SK-N-SH (cell line): ENCODE measurements around the gene PRICKLE2. TPM values are rescaled to one million over a fixed set of nuclear protein-coding genes. Genes with fewer than 3 reads are reported as not detected.

Experiments used
- CTCF ChIA-PET: fragments of 300-600, 350-600 bp; formaldehyde crosslinking; extraction: SDS; loops from one replicate; lab custom pipeline; 2021; lab: Yijun Ruan, JAX
- POLR2A ChIA-PET: fragments of 350-600 bp; sonication (Branson Sonifier 250); formaldehyde crosslinking; extraction: SDS; loops from one replicate; lab custom pipeline; 2020; ENCODE audit warnings: antibody characterized with exemption, inconsistent platforms; lab: Yijun Ruan, JAX
- DNase-seq: peaks from one replicate; pipeline ENCODE4 v3.0.0; 2012
- H2AFZ ChIP-seq: fragments of 200-600 bp; sonication (generic); 2 replicates; pipeline ENCODE4 v1.8.1; 2016; ENCODE audit warnings: antibody characterized with exemption, mild to moderate bottlenecking, low read depth
- H3F3A ChIP-seq: fragments of 200-600 bp; sonication (generic); replicated peaks from 2 replicates; pipeline ENCODE3; 2016; ENCODE audit warnings: antibody characterized with exemption, mild to moderate bottlenecking; ENCODE audit not compliant: insufficient read depth
- H3K27ac ChIP-seq, 2 experiments: fragments of 200-500 bp in 1 of 2; fragments of 200-600 bp in 1 of 2; sonication (Bioruptor generic) in 1 of 2; sonication (generic), shearing (Covaris generic) in 1 of 2; 2 replicates each; pipeline versions ENCODE4 v1.5.1 to v1.6.1; 2014 to 2016; ENCODE audit warnings: low read depth in 2 of 2, inconsistent platforms in 1 of 2, low read length in 1 of 2, mild to moderate bottlenecking in 1 of 2, mixed read lengths in 1 of 2
- H3K27me3 ChIP-seq: fragments of 200-600 bp; sonication (generic), shearing (Covaris generic); 2 replicates; pipeline ENCODE4 v1.6.1; 2016; ENCODE audit warnings: mixed run types; ENCODE audit not compliant: insufficient read depth
- H3K36me3 ChIP-seq, 2 experiments: fragments of 200-500 bp in 1 of 2; fragments of 200-600 bp in 1 of 2; sonication (Bioruptor generic) in 1 of 2; sonication (generic) in 1 of 2; replicated peaks in 1 of 2; 2 replicates each; pipeline versions ENCODE3 to v1.5.1; 2014 to 2016; ENCODE audit warnings: low read length in 1 of 2, mild to moderate bottlenecking in 1 of 2; ENCODE audit not compliant: insufficient read depth in 2 of 2, control insufficient read depth in 1 of 2
- H3K4me1 ChIP-seq, 2 experiments: fragments of 200-500 bp in 1 of 2; fragments of 200-600 bp in 1 of 2; sonication (Bioruptor generic) in 1 of 2; sonication (generic), shearing (Covaris generic) in 1 of 2; 2 replicates each; pipeline versions ENCODE4 v1.5.1 to v1.6.1; 2014 to 2016; ENCODE audit warnings: low read depth in 1 of 2, low read length in 1 of 2, mixed run types in 1 of 2; ENCODE audit not compliant: insufficient read depth in 2 of 2, control insufficient read depth in 1 of 2
- H3K4me2 ChIP-seq: fragments of 200-600 bp; sonication (generic), shearing (Covaris generic); 2 replicates; pipeline ENCODE4 v1.6.1; 2017; ENCODE audit warnings: mixed run types
- H3K4me3 ChIP-seq, 2 experiments: fragments of 200-500 bp in 1 of 2; fragments of 200-600 bp in 1 of 2; sonication (Bioruptor generic) in 1 of 2; sonication (generic), shearing (Covaris generic) in 1 of 2; 2 replicates each; pipeline versions ENCODE4 v1.5.1 to v1.8.1; 2014 to 2016; ENCODE audit warnings: low read depth in 2 of 2, inconsistent platforms in 1 of 2, low read length in 1 of 2, mild to moderate bottlenecking in 1 of 2, mixed read lengths in 1 of 2, moderate library complexity in 1 of 2
- H3K79me2 ChIP-seq: fragments of 200-600 bp; sonication (generic); 2 replicates; pipeline ENCODE4 v1.8.1; 2017; ENCODE audit warnings: mild to moderate bottlenecking; ENCODE audit not compliant: insufficient read depth
- H3K9ac ChIP-seq: fragments of 200-600 bp; sonication (generic); 2 replicates; pipeline ENCODE4 v1.6.1; 2017; ENCODE audit warnings: mixed run types
- H3K9me2 ChIP-seq: fragments of 200-600 bp; sonication (generic); 2 replicates; pipeline ENCODE4 v1.6.1; 2017; ENCODE audit warnings: mixed run types
- H3K9me3 ChIP-seq: fragments of 200-600 bp; sonication (generic); 2 replicates; pipeline ENCODE4 v1.6.1; 2017; ENCODE audit warnings: mixed run types, mild to moderate bottlenecking, moderate library complexity
- H4K20me1 ChIP-seq: fragments of 200-600 bp; sonication (generic); 2 replicates; pipeline ENCODE4 v1.6.1; 2017; ENCODE audit warnings: mild to moderate bottlenecking, mixed run types; ENCODE audit not compliant: insufficient read depth
- CHD2 ChIP-seq: fragments of 150-350 bp; IDR thresholded peaks from 2 replicates; pipeline ENCODE4 v1.6.1; 2018; ENCODE audit warnings: low read length; ENCODE audit not compliant: partially characterized antibody
- CTCF ChIP-seq: fragments of 200-600 bp; sonication (generic); IDR thresholded peaks from 2 replicates; pipeline ENCODE4 v1.6.1; 2017; ENCODE audit warnings: antibody characterized with exemption, mild to moderate bottlenecking, moderate library complexity
- EP300 ChIP-seq, 2 experiments: IDR thresholded peaks; 2 replicates each; pipeline versions ENCODE4 v1.4.0 to v1.6.1; 2012; ENCODE audit warnings: borderline replicate concordance in 1 of 2, low read depth in 1 of 2, low read length in 1 of 2
- EZH2phosphoT487 ChIP-seq: fragments of 200-600 bp; sonication (generic); IDR thresholded peaks from 2 replicates; pipeline ENCODE4 v1.6.1; 2017; ENCODE audit warnings: low read depth, mixed run types, mild to moderate bottlenecking, antibody characterized with exemption, moderate library complexity, borderline replicate concordance
- FOXJ3 ChIP-seq: sonication (generic); formaldehyde crosslinking; IDR thresholded peaks from 2 replicates; pipeline ENCODE4 v1.5.1; 2020; ENCODE audit warnings: mild to moderate bottlenecking, missing genetic modification reagents
- FOXM1 ChIP-seq: IDR thresholded peaks from 2 replicates; pipeline ENCODE4 v1.4.0; 2012; ENCODE audit warnings: low read depth, mild to moderate bottlenecking
- MEF2A ChIP-seq: IDR thresholded peaks from 2 replicates; pipeline ENCODE4 v1.4.0; 2012; ENCODE audit warnings: low read depth, borderline replicate concordance
- MXI1 ChIP-seq: IDR thresholded peaks from 2 replicates; pipeline ENCODE4 v1.6.1; 2012; ENCODE audit warnings: mild to moderate bottlenecking, low read depth, low read length, improper control_type of control experiment
- NFIC ChIP-seq: IDR thresholded peaks from 2 replicates; pipeline ENCODE4 v1.4.0; 2012; ENCODE audit warnings: borderline replicate concordance
- NRF1 ChIP-seq: IDR thresholded peaks from 2 replicates; pipeline ENCODE4 v1.6.1; 2012; ENCODE audit warnings: low read depth, mild to moderate bottlenecking, low read length
- POLR2AphosphoS5 ChIP-seq: IDR thresholded peaks from 2 replicates; pipeline ENCODE4 v1.6.1; 2012; ENCODE audit warnings: low read depth, low read length
- RCOR1 ChIP-seq: fragments of 150-350 bp; IDR thresholded peaks from 2 replicates; pipeline ENCODE4 v1.6.1; 2017; ENCODE audit warnings: antibody characterized with exemption, low read length
- RFX5 ChIP-seq: IDR thresholded peaks from 2 replicates; pipeline ENCODE4 v1.6.1; 2012; ENCODE audit warnings: mild to moderate bottlenecking, improper control_type of control experiment, low read length
- RXRA ChIP-seq: IDR thresholded peaks from 2 replicates; pipeline ENCODE4 v1.4.0; 2012; ENCODE audit warnings: low read depth, mild to moderate bottlenecking, borderline replicate concordance
- TCF12 ChIP-seq: IDR thresholded peaks from 2 replicates; pipeline ENCODE4 v1.4.0; 2012
- TEAD4 ChIP-seq: IDR thresholded peaks from 2 replicates; pipeline ENCODE4 v1.4.0; 2012; ENCODE audit warnings: mild to moderate bottlenecking, borderline replicate concordance; ENCODE audit not compliant: insufficient read depth
- YY1 ChIP-seq: IDR thresholded peaks from 2 replicates; pipeline ENCODE4 v1.4.0; 2012; ENCODE audit warnings: low read depth, mild to moderate bottlenecking
- ZBTB33 ChIP-seq: IDR thresholded peaks from 2 replicates; pipeline ENCODE4 v1.4.0; 2012; ENCODE audit warnings: low read depth, borderline replicate concordance
- WGBS: methylation state at CpG from one replicate; pipeline ENCODE4 v1.1.6; 2017; ENCODE audit warnings: low lambda C conversion rate; 5-methylcytosine and 5-hydroxymethylcytosine counted together
- polyA plus RNA-seq, 3 experiments: library from polyadenylated mRNA; depleted of rRNA; stranded (reverse); fragments of >200 nt; gene quantifications; 2 replicates each; pipeline ENCODE4 v1.2.3, GENCODE V29; 2012
- TF ChIP-seq, protein P1 (sequence below): fragments of 150-350 bp; IDR thresholded peaks from 2 replicates; pipeline ENCODE4 v1.6.1; 2016; ENCODE audit warnings: mild to moderate bottlenecking, low read depth, low read length
- TF ChIP-seq, protein P2 (sequence below): IDR thresholded peaks from 2 replicates; pipeline ENCODE4 v1.6.1; 2012; ENCODE audit warnings: mild to moderate bottlenecking, low read depth, low read length, moderate library complexity

Gene PRICKLE2
- polyA plus RNA-seq, 1 of the 3 experiments (the other 2 are of a cell fraction) = 0.67 TPM

DNA sequence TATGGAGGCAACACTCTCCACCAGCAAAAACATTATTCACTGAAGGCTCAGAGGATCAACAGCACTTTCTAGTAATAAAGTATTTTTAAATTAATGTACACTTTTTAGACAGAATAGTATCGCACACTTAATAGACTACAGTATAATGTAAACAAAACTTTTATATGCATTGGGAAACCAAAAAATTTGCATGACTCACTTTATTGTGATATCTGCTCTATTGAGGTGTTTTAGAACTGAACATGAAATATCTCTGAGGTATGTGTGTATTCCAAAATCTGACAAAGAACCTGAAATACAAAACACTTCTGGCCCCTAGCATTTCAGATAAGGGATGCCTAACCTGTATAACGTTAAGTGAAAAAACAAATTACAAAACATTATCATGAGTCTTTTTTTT, 99.7 kb downstream of the PRICKLE2 start:
- Histone ChIP-seq H3K9me3 (no peaks in the 10 kb centered on the region), H3K27me3 (no peaks in the 10 kb centered on the region), H3K9me2 (no peaks in the 10 kb centered on the region), H3K4me1 (peaks cover 0 to 13% of the 10 kb centered on the region in 2 experiments; a peak in 1 of 4 replicates), H3K27ac (no peak overlapping the region), H3K79me2 (no peaks in the 10 kb centered on the region), H2AFZ (no peak overlapping the region), H3F3A (no peaks in the 10 kb centered on the region), H3K4me3 (no peak overlapping the region), H3K36me3 (peaks cover 0 to 6% of the 10 kb centered on the region in 2 experiments), H4K20me1 (no peaks in the 10 kb centered on the region), H3K9ac (no peak overlapping the region), H3K4me2 (no peak overlapping the region)
- no peak for TF ChIP-seq RXRA
- TF ChIP-seq NFIC = no peak
- TF ChIP-seq RFX5 = no peak
- no peak for TF ChIP-seq RCOR1
- TF ChIP-seq FOXM1 = no peak
- TF ChIP-seq EP300 (IDR thresholded peaks at IDR 0.05; ENCODE audit: borderline replicate concordance in 1 of 2, low read depth in 1 of 2, low read length in 1 of 2) = no peak
- no peak for TF ChIP-seq CTCF
- no peak for TF ChIP-seq ZBTB33
- TF ChIP-seq, protein P1, sequence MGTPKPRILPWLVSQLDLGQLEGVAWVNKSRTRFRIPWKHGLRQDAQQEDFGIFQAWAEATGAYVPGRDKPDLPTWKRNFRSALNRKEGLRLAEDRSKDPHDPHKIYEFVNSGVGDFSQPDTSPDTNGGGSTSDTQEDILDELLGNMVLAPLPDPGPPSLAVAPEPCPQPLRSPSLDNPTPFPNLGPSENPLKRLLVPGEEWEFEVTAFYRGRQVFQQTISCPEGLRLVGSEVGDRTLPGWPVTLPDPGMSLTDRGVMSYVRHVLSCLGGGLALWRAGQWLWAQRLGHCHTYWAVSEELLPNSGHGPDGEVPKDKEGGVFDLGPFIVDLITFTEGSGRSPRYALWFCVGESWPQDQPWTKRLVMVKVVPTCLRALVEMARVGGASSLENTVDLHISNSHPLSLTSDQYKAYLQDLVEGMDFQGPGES = no peak
- no peak for TF ChIP-seq EZH2phosphoT487
- no peak for TF ChIP-seq MEF2A
- TF ChIP-seq, protein P2, sequence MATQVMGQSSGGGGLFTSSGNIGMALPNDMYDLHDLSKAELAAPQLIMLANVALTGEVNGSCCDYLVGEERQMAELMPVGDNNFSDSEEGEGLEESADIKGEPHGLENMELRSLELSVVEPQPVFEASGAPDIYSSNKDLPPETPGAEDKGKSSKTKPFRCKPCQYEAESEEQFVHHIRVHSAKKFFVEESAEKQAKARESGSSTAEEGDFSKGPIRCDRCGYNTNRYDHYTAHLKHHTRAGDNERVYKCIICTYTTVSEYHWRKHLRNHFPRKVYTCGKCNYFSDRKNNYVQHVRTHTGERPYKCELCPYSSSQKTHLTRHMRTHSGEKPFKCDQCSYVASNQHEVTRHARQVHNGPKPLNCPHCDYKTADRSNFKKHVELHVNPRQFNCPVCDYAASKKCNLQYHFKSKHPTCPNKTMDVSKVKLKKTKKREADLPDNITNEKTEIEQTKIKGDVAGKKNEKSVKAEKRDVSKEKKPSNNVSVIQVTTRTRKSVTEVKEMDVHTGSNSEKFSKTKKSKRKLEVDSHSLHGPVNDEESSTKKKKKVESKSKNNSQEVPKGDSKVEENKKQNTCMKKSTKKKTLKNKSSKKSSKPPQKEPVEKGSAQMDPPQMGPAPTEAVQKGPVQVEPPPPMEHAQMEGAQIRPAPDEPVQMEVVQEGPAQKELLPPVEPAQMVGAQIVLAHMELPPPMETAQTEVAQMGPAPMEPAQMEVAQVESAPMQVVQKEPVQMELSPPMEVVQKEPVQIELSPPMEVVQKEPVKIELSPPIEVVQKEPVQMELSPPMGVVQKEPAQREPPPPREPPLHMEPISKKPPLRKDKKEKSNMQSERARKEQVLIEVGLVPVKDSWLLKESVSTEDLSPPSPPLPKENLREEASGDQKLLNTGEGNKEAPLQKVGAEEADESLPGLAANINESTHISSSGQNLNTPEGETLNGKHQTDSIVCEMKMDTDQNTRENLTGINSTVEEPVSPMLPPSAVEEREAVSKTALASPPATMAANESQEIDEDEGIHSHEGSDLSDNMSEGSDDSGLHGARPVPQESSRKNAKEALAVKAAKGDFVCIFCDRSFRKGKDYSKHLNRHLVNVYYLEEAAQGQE = no peak
- TF ChIP-seq CHD2 = no peak
- TF ChIP-seq NRF1 = no peak
- TF ChIP-seq YY1 = no peak
- no peak for TF ChIP-seq FOXJ3 (CRISPR knock-in tag)
- TF ChIP-seq TEAD4 = no peak
- TF ChIP-seq MXI1 = no peak
- TF ChIP-seq POLR2AphosphoS5 = no peak
- no peak for TF ChIP-seq TCF12
- no peak for DNase-seq
- CTCF ChIA-PET = no interaction called here
- 91% methylated on average over 2 of the region's 2 CpGs for WGBS
- POLR2A ChIA-PET = no interaction called here
